ENCODE results near the gene BTBD2. TPM values are rescaled to one million over a fixed set of nuclear protein-coding genes. Genes with fewer than 3 reads are reported as not detected.
A peak's percentile ranks its signal among the peaks of the same experiment; 100 is the strongest.

The BTBD2 gene
- total and polyA plus RNA-seq, 10 of the 15 experiments (the other 5 are each of a cell fraction or from before 2014, with no cell fraction given): 0.13 to 66.2 (median 10.4) TPM

- Histone ChIP-seq H3K36me3 (ENCODE audit: control insufficient read depth in 2 of 2, insufficient read depth in 2 of 2, low read length in 1 of 2) (no peaks in the 10 kb centered on the region), H3K27ac (ENCODE audit: control insufficient read depth, insufficient read depth) (peak overlapping the region; percentile 98), H3K4me1 (ENCODE audit: control insufficient read depth, insufficient read depth, low read length) (peaks cover 39% of the 10 kb centered on the region), H3K27me3 (replicated peaks in 1 of 2; ENCODE audit: control insufficient read depth in 2 of 2, insufficient read depth in 2 of 2, low read length in 1 of 2) (no peaks in the 10 kb centered on the region), H3K4me3 (peak overlapping the region; percentile 88), H3K4me2 (ENCODE audit: control insufficient read depth, insufficient read depth) (peak overlapping the region; percentile 99), H4K20me1 (ENCODE audit: control insufficient read depth, insufficient read depth) (no peaks in the 10 kb centered on the region), H3K9ac (ENCODE audit: control insufficient read depth, insufficient read depth, low read length) (peak overlapping the region; percentile 97; the same call in 1 of the 2 replicates), H2AFZ (ENCODE audit: control insufficient read depth, low read depth, low read length) (no peak overlapping the region), H3K79me2 (ENCODE audit: control insufficient read depth, insufficient read depth, low read length) (peaks cover 17% of the 10 kb centered on the region), H3K9me3 (replicated peaks; ENCODE audit: control insufficient read depth, insufficient read depth, low read length) (no peaks in the 10 kb centered on the region)
- DNase-seq (ENCODE audit: low read depth, low spot score) (no peak), FAIRE-seq (no peak), ATAC-seq (peak; percentile 3; the same call in 1 of the 3 replicates)
- no TSS peak for BruUV-seq (replicated peaks)
- intact Hi-C loops (cut with micrococcal nuclease; ENCODE audit: unreplicated experiment): loop anchor here (5.0 kb wide), 1 partner anchor 42 kb away; the partner anchor contains the start of gene BTBD2
- ChIA-PET RAD21 (ENCODE audit: unreplicated experiment) (interaction anchor here (1.2 kb wide), 2 partner anchors 8 to 17 kb away, joined by 4 read pairs; no protein-coding TSS in a partner anchor), CTCF (interaction anchor here (0.9 kb wide), 1 partner anchor 8 kb away, joined by 3 read pairs; no protein-coding TSS in a partner anchor), POLR2A (interaction anchor here (0.7 to 1.6 kb wide), 7 partner anchors 8 to 33 kb away, joined by 3 to 13 read pairs (median 7); no protein-coding TSS in a partner anchor), SMC1A (ENCODE audit: uncharacterized antibody, unreplicated experiment) (no interaction called here)
- WGBS (ENCODE audit: insufficient coverage, insufficient replicate concordance, low lambda C conversion rate, missing lambda C conversion rate): 72% methylated on average over 22 of the region's 24 CpGs
- TF ChIP-seq LARP7 (IDR thresholded peaks at IDR 0.05): 0 out of 2 replicates have a peak, but pooled peaks have one; percentile 51
- TF ChIP-seq TCF7 (IDR thresholded peaks at IDR 0.05; ENCODE audit: borderline replicate concordance): no peak
- peak; percentile 21; the same call in 1 of the 2 replicates for TF ChIP-seq BACH1 (IDR thresholded peaks at IDR 0.05; ENCODE audit: borderline replicate concordance)
- in situ Hi-C loops (cut with MboI): no loop called here
These were observed 44.1 kb upstream of the BTBD2 start for GRCh38 chr19:2059422-2060201.

- SMC1A ChIA-PET (ENCODE audit: uncharacterized antibody, unreplicated experiment): no interaction called here
- H3K27ac ChIP-seq (ENCODE audit: control insufficient read depth, insufficient read depth): no peak overlapping the region
- CTCF ChIA-PET: interaction anchor here (1.0 kb wide), 1 partner anchor 29 kb away, joined by 3 read pairs; no protein-coding TSS in a partner anchor
- H3K79me2 ChIP-seq (ENCODE audit: control insufficient read depth, insufficient read depth, low read length): peaks cover 20% of the 10 kb centered on the region
- H4K20me1 ChIP-seq (ENCODE audit: control insufficient read depth, insufficient read depth): no peaks in the 10 kb centered on the region
- ATAC-seq: no peak
- BruUV-seq (replicated peaks): no TSS peak
- WGBS (ENCODE audit: insufficient coverage, insufficient replicate concordance, low lambda C conversion rate, missing lambda C conversion rate): 86% methylated on average over 26 of the region's 27 CpGs
- no peak overlapping the region for H3K4me2 ChIP-seq (ENCODE audit: control insufficient read depth, insufficient read depth)
- H3K9me3 ChIP-seq (replicated peaks; ENCODE audit: control insufficient read depth, insufficient read depth, low read length): no peaks in the 10 kb centered on the region
- DNase-seq (ENCODE audit: low read depth, low spot score): no peak
- RAD21 ChIA-PET (ENCODE audit: unreplicated experiment): no interaction called here
- no peaks in the 10 kb centered on the region for H3K27me3 ChIP-seq (replicated peaks in 1 of 2; ENCODE audit: control insufficient read depth in 2 of 2, insufficient read depth in 2 of 2, low read length in 1 of 2)
- in situ Hi-C loops (cut with MboI): no loop called here
- no peak for FAIRE-seq
- no peak overlapping the region for H2AFZ ChIP-seq (ENCODE audit: control insufficient read depth, low read depth, low read length)
- H3K9ac ChIP-seq (ENCODE audit: control insufficient read depth, insufficient read depth, low read length): no peak overlapping the region
- intact Hi-C loops (cut with micrococcal nuclease; ENCODE audit: unreplicated experiment): no loop called here
- TF ChIP-seq RBBP5 (conservative IDR thresholded peaks at IDR 0.05): no peak
- TF ChIP-seq, protein P1, sequence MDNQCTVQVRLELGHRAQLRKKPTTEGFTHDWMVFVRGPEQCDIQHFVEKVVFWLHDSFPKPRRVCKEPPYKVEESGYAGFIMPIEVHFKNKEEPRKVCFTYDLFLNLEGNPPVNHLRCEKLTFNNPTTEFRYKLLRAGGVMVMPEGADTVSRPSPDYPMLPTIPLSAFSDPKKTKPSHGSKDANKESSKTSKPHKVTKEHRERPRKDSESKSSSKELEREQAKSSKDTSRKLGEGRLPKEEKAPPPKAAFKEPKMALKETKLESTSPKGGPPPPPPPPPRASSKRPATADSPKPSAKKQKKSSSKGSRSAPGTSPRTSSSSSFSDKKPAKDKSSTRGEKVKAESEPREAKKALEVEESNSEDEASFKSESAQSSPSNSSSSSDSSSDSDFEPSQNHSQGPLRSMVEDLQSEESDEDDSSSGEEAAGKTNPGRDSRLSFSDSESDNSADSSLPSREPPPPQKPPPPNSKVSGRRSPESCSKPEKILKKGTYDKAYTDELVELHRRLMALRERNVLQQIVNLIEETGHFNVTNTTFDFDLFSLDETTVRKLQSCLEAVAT (IDR thresholded peaks at IDR 0.05): peak; percentile 46; the same call in 1 of the 2 replicates
- TF ChIP-seq ATF7 (IDR thresholded peaks at IDR 0.05; ENCODE audit: low read depth): no peak
- TF ChIP-seq IKZF2 (IDR thresholded peaks at IDR 0.05): no peak
- H3K36me3 ChIP-seq (ENCODE audit: control insufficient read depth in 2 of 2, insufficient read depth in 2 of 2, low read length in 1 of 2): no peaks in the 10 kb centered on the region
- H3K4me3 ChIP-seq: no peak overlapping the region
- peaks cover 44% of the 10 kb centered on the region for H3K4me1 ChIP-seq (ENCODE audit: control insufficient read depth, insufficient read depth, low read length)
- POLR2A ChIA-PET: interaction anchor here (0.8 to 1.5 kb wide), 2 partner anchors 24 to 33 kb away, joined by 5 to 7 read pairs; no protein-coding TSS in a partner anchor
These were observed 43.3 kb upstream of the BTBD2 start for GRCh38 chr19:2058570-2059421.
